Chondrocyte (in vitro differentiated cells): ENCODE results near the gene ATF5. TPM values are rescaled to one million over a fixed set of nuclear protein-coding genes. Genes with fewer than 3 reads are reported as not detected.
"Not testable (repeated sequence)": the region's sequence is repeated elsewhere in the genome, so short reads cannot be mapped to it uniquely, and the experiment has no call there.

Experiments
- DNase-seq: peaks from one replicate; pipeline ENCODE4 v3.0.0; 2021; ENCODE audit warnings: mixed read lengths, low spot score
- H3K27ac Mint-ChIP-seq: one replicate; pipeline ENCODE4 v1.8.0; 2021; ENCODE audit warnings: mild to moderate bottlenecking, moderate library complexity, mixed read lengths; ENCODE audit not compliant: unreplicated experiment
- H3K27me3 Mint-ChIP-seq: 2 replicates; pipeline ENCODE4 v1.8.0; 2021; ENCODE audit warnings: low read depth, mixed read lengths
- H3K36me3 Mint-ChIP-seq: 2 replicates; pipeline ENCODE4 v1.8.0; 2021; ENCODE audit warnings: low read depth, mixed read lengths
- H3K4me1 Mint-ChIP-seq: 2 replicates; pipeline ENCODE4 v1.8.0; 2021; ENCODE audit warnings: low read depth, mild to moderate bottlenecking, mixed read lengths
- H3K4me3 Mint-ChIP-seq: one replicate; pipeline ENCODE4 v1.8.0; 2021; ENCODE audit warnings: mild to moderate bottlenecking, moderate library complexity, mixed read lengths; ENCODE audit not compliant: unreplicated experiment
- H3K9me3 Mint-ChIP-seq: 2 replicates; pipeline ENCODE4 v1.8.0; 2021; ENCODE audit warnings: low read depth, mixed read lengths
- total RNA-seq: library from RNA; stranded (reverse); gene quantifications from 3 replicates; pipeline ENCODE4 v1.2.1, GENCODE V29; 2021
- TF ChIP-seq, protein P1 (sequence below): fragments of 200-600 bp; sonication (generic); IDR thresholded peaks from 2 replicates; pipeline ENCODE4 v1.5.0; 2021; ENCODE audit warnings: antibody characterized with exemption, mild to moderate bottlenecking, moderate library complexity

The ATF5 gene
- total RNA-seq, 1 donor from 2014 or later, result 53.4 TPM

GRCh38 chr19:49957262-49957915, 28.4 kb downstream of the ATF5 start:
- peaks cover 3% of the 10 kb centered on the region for H3K4me1 Mint-ChIP-seq
- peaks cover 23% of the 10 kb centered on the region for H3K27me3 Mint-ChIP-seq
- H3K36me3 Mint-ChIP-seq, result no peaks in the 10 kb centered on the region
- TF ChIP-seq, protein P1, sequence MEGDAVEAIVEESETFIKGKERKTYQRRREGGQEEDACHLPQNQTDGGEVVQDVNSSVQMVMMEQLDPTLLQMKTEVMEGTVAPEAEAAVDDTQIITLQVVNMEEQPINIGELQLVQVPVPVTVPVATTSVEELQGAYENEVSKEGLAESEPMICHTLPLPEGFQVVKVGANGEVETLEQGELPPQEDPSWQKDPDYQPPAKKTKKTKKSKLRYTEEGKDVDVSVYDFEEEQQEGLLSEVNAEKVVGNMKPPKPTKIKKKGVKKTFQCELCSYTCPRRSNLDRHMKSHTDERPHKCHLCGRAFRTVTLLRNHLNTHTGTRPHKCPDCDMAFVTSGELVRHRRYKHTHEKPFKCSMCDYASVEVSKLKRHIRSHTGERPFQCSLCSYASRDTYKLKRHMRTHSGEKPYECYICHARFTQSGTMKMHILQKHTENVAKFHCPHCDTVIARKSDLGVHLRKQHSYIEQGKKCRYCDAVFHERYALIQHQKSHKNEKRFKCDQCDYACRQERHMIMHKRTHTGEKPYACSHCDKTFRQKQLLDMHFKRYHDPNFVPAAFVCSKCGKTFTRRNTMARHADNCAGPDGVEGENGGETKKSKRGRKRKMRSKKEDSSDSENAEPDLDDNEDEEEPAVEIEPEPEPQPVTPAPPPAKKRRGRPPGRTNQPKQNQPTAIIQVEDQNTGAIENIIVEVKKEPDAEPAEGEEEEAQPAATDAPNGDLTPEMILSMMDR, result no peak
- no peak overlapping the region for H3K4me3 Mint-ChIP-seq
- no peaks in the 10 kb centered on the region for H3K9me3 Mint-ChIP-seq
- H3K27ac Mint-ChIP-seq, result no peak overlapping the region
- DNase-seq, result peak; percentile 7

GRCh38 chr19:49958144-49958543, 29.1 kb downstream of the ATF5 start:
- H3K4me1 Mint-ChIP-seq, H3K36me3 Mint-ChIP-seq, H3K27ac Mint-ChIP-seq, H3K9me3 Mint-ChIP-seq, H3K4me3 Mint-ChIP-seq: not testable (repeated sequence)
- DNase-seq, result peak; percentile 35
- H3K27me3 Mint-ChIP-seq, result peaks cover 23% of the 10 kb centered on the region

DNA sequence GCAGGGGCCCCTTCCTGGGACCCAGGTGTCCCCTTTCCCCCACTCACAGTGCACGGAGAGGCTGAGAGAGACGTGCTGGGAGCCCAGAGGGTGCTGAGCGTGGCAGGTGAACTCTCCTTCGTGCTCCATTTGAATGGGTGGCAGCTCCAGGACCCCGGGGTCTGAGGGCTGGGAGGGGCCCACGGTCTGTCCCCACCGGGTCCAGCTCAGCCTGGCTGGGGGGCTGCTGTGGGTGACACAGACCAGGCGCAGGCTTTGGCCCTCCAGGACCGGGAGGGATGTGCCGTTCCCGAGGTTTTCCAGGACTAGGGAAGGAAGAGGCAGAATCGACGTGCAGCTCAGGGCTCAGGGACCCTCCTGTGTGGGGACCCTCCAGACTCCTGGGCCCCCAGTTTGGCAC, 29.6 kb downstream of the ATF5 start:
- peaks cover 18% of the 10 kb centered on the region for H3K27me3 Mint-ChIP-seq
- H3K36me3 Mint-ChIP-seq, H3K9me3 Mint-ChIP-seq, H3K4me3 Mint-ChIP-seq, H3K27ac Mint-ChIP-seq, H3K4me1 Mint-ChIP-seq: not testable (repeated sequence)
- DNase-seq, result peak; percentile 78

DNA sequence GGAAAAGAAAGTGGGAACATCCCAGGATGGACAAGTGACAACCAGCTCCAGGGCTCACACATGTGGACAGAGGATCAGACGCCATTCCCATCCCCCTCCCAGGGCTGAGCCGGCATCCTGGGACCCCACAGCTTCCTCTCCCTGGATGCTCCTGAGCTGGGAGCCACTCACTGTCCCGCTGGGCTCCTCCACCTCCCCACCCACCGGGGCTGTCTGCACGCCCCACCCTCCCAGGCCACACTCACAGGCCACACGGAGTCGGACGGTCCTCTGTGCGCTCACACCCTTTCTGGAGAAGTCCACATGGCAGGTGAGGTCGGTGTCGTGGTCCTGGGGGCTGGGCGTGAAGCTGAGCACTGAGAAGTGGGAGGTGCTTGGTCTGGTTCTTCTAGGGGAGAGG, 30.9 kb downstream of the ATF5 start:
- H3K4me3 Mint-ChIP-seq, H3K27ac Mint-ChIP-seq, H3K36me3 Mint-ChIP-seq, H3K9me3 Mint-ChIP-seq, H3K27me3 Mint-ChIP-seq, H3K4me1 Mint-ChIP-seq: not testable (repeated sequence)
- DNase-seq, result peak; percentile 49

- not testable (repeated sequence) for H3K27ac Mint-ChIP-seq, H3K36me3 Mint-ChIP-seq
These were observed 32.0 kb downstream of the ATF5 start, which contains the start of gene SIGLEC11 for GRCh38 chr19:49960980-49961379. Gene SIGLEC11, minus strand, starts transcription at chr19:49961172. Its CDS starts 91 bp downstream, at chr19:49961081.

GRCh38 chr19:49968279-49968922, 39.4 kb downstream of the ATF5 start:
- no peak overlapping the region for H3K4me3 Mint-ChIP-seq
- H3K9me3 Mint-ChIP-seq, result no peaks in the 10 kb centered on the region
- no peaks in the 10 kb centered on the region for H3K36me3 Mint-ChIP-seq
- H3K27me3 Mint-ChIP-seq, result peaks cover 6% of the 10 kb centered on the region
- TF ChIP-seq, protein P1, result no peak
- no peaks in the 10 kb centered on the region for H3K4me1 Mint-ChIP-seq
- DNase-seq, result no peak
- no peak overlapping the region for H3K27ac Mint-ChIP-seq

More at GRCh38 chr19:49960980-49961379, 32.0 kb downstream of the ATF5 start, which contains the start of gene SIGLEC11:
- not testable (repeated sequence) for H3K27me3 Mint-ChIP-seq, H3K4me3 Mint-ChIP-seq, H3K9me3 Mint-ChIP-seq, H3K4me1 Mint-ChIP-seq
- DNase-seq, result peak; percentile 9

DNA sequence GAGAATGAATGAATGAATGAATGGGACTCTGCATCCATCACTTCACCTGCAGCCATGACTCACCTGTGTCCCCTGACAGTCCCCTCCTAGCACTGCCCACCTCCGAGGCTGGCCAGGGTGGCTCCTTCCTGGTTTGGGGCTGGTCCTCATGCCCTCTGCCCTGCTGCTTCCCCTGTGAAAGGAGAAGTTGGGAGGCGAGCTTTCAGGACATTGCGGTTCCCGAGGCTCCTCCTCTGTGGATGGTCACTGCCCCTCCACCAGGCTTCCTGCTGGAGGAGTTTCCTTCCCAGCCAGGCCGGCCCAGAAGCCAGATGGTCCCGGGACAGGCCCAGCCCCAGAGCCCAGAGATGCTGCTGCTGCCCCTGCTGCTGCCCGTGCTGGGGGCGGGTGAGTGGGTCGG, 40.4 kb downstream of the ATF5 start:
- peaks cover 11% of the 10 kb centered on the region for H3K27me3 Mint-ChIP-seq
- not testable (repeated sequence) for DNase-seq, H3K4me1 Mint-ChIP-seq, H3K4me3 Mint-ChIP-seq, H3K27ac Mint-ChIP-seq, H3K36me3 Mint-ChIP-seq, H3K9me3 Mint-ChIP-seq
